HepG2 (cell line): ENCODE results near the gene SLC22A23. TPM values are rescaled to one million over a fixed set of nuclear protein-coding genes. Genes with fewer than 3 reads are reported as not detected.

Experiments used
- DR1 ChIP-seq: sonication (generic); formaldehyde crosslinking; IDR thresholded peaks from 2 replicates; pipeline ENCODE4 v1.8.0; 2021; ENCODE audit warnings: mild to moderate bottlenecking, missing genetic modification reagents, inconsistent platforms
- KDM5A ChIP-seq: fragments of 200-600 bp; sonication (generic); IDR thresholded peaks from 2 replicates; pipeline ENCODE4 v1.7.0; 2018; ENCODE audit warnings: antibody characterized with exemption, mild to moderate bottlenecking, low read length, borderline replicate concordance
- MYC ChIP-seq: sonication (generic); formaldehyde crosslinking; IDR thresholded peaks from 2 replicates; pipeline ENCODE4 v1.9.0; 2021; ENCODE audit warnings: missing genetic modification reagents, borderline replicate concordance
- NCOR1 ChIP-seq: fragments of 200-600 bp; sonication (generic); IDR thresholded peaks from 2 replicates; pipeline ENCODE4 v1.7.0; 2017; ENCODE audit warnings: antibody characterized with exemption, low read length, borderline replicate concordance
- ONECUT2 ChIP-seq: sonication (generic); formaldehyde crosslinking; IDR thresholded peaks from 2 replicates; pipeline ENCODE4 v1.4.0; 2020; ENCODE audit warnings: missing genetic modification reagents
- RAD21 ChIP-seq: fragments of 450-650 bp; formaldehyde crosslinking; IDR thresholded peaks from 2 replicates; pipeline ENCODE4 v1.5.0; 2020; ENCODE audit warnings: mild to moderate bottlenecking
- SOX13 ChIP-seq, 3 experiments: fragments of 450-650 bp in 1 of 3; sonication (generic) in 1 of 3; formaldehyde crosslinking in 1 of 3; IDR thresholded peaks in 2 of 3; conservative IDR thresholded peaks in 1 of 3; 2 replicates each; pipeline versions ENCODE4 v1.5.0 to v1.6.1; 2016 to 2020; ENCODE audit warnings: antibody characterized with exemption in 1 of 3, mild to moderate bottlenecking in 1 of 3, missing compliant biosample characterization in 1 of 3, missing genetic modification reagents in 1 of 3, moderate library complexity in 1 of 3
- ZNF432 ChIP-seq: sonication (generic); formaldehyde crosslinking; IDR thresholded peaks from 2 replicates; pipeline ENCODE4 v1.5.0; 2020; ENCODE audit warnings: missing genetic modification reagents, mild to moderate bottlenecking, borderline replicate concordance
- polyA plus RNA-seq, 8 experiments: library from polyadenylated mRNA; depleted of rRNA in 3 of 8; stranded (reverse) in 7 of 8; unstranded in 1 of 8; fragments of >200 nt; fragmentation: Illumina TruSeq in 4 of 8; extraction: Trizol in 4 of 8; gene quantifications; 2 replicates each; pipeline versions ENCODE4 v1.2.1 to v1.2.3, GENCODE V29; 2011 to 2016; ENCODE audit warnings: low read depth in 4 of 8, missing spikeins in 1 of 8, mixed read lengths in 1 of 8; ENCODE audit not compliant: insufficient read depth in 1 of 8
- total RNA-seq, 5 experiments: library from RNA; depleted of rRNA; stranded (reverse); fragments of >200 nt; fragmentation: Illumina TruSeq; extraction: Trizol; gene quantifications; 2 replicates each; pipeline ENCODE4 v1.2.3, GENCODE V29; 2016; ENCODE audit warnings: low read depth in 1 of 5
- TF ChIP-seq, protein P1 (sequence below): sonication (generic); formaldehyde crosslinking; IDR thresholded peaks from 2 replicates; pipeline ENCODE4 v1.5.1; 2020; ENCODE audit warnings: mild to moderate bottlenecking, missing genetic modification reagents, moderate library complexity
- TF ChIP-seq, protein P2 (sequence below), 2 experiments: fragments of 450-650 bp in 1 of 2; sonication (generic) in 1 of 2; formaldehyde crosslinking; IDR thresholded peaks; 2 replicates each; pipeline versions ENCODE4 v1.5.0 to v1.8.0; 2020 to 2022; ENCODE audit warnings: mild to moderate bottlenecking in 1 of 2, missing genetic modification reagents in 1 of 2
- TF ChIP-seq, protein P3 (sequence below): IDR thresholded peaks from 2 replicates; pipeline ENCODE4 v1.6.1; 2012; ENCODE audit warnings: low read depth, low read length, improper control_type of control experiment
- TF ChIP-seq, protein P4 (sequence below): sonication (generic); formaldehyde crosslinking; IDR thresholded peaks from 2 replicates; pipeline ENCODE4 v1.9.0; 2022; ENCODE audit warnings: missing genetic modification reagents, mild to moderate bottlenecking, borderline replicate concordance
- TF ChIP-seq, protein P5 (sequence below): sonication (generic); formaldehyde crosslinking; IDR thresholded peaks from 2 replicates; pipeline ENCODE4 v1.8.1; 2022; ENCODE audit warnings: mild to moderate bottlenecking, missing genetic modification reagents
- TF ChIP-seq, protein P6 (sequence below): IDR thresholded peaks from 2 replicates; pipeline ENCODE4 v1.6.1; 2016; ENCODE audit warnings: mild to moderate bottlenecking

SLC22A23 gene
- total and polyA plus RNA-seq, 2 of the 13 experiments (the other 11 are each of a cell fraction or from before 2014, with no cell fraction given): 11.8 to 17.5 TPM

DNA sequence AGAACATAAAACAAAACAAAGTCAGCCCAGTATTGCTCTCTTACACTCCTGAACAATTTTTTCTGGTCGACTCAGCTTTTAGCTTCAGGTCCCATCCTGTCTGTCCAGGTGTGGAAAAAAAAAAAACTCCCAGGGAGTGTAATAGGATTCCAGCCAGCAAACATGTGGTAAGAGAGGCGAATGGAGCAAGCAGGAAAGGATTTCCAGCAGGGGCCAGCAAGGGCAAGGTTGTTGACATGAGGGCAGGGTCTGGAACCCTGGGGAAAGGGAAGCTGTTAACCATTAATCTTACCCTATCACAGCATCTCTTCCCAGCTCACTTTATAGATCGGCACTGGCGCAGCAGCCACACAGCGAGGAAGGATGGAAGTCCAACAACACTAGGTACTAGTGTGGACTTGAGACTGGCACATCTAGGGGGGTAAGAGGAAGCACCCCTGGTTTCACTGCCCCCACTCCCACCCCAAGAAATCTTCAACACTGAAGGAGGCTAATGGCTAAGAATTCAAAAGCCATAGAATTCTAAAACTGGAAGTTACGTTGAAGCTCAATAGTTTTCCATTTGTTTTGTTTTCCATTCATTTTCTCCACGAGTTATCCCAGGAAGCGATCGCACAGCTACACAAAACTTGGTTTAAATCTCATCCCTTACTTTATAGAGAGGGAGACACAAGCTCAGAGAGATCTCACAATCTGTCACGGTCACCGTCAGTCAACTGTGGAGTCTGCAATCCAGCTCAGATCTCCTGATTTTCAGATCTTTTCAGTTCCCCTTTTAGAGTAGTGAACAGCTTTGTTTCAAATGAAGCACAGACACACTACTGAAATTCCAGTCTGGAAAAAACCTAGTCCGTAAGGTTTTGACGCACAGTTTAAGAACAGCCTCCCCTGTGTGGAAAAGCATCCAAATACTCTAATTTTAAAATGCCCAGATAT, 53.3 kb downstream of the SLC22A23 start (continued):
- TF ChIP-seq SOX13 (IDR thresholded peaks at IDR 0.05): peak; percentile 89
- peak in 1 of 2 experiments; percentile 95; a peak in 2 of 4 replicates for TF ChIP-seq SOX13 (CRISPR knock-in tag; conservative IDR thresholded peaks at IDR 0.05 in 1 of 2, IDR thresholded peaks at IDR 0.05 in 1 of 2)
- TF ChIP-seq RAD21: peak; percentile 68
- TF ChIP-seq, protein P1, sequence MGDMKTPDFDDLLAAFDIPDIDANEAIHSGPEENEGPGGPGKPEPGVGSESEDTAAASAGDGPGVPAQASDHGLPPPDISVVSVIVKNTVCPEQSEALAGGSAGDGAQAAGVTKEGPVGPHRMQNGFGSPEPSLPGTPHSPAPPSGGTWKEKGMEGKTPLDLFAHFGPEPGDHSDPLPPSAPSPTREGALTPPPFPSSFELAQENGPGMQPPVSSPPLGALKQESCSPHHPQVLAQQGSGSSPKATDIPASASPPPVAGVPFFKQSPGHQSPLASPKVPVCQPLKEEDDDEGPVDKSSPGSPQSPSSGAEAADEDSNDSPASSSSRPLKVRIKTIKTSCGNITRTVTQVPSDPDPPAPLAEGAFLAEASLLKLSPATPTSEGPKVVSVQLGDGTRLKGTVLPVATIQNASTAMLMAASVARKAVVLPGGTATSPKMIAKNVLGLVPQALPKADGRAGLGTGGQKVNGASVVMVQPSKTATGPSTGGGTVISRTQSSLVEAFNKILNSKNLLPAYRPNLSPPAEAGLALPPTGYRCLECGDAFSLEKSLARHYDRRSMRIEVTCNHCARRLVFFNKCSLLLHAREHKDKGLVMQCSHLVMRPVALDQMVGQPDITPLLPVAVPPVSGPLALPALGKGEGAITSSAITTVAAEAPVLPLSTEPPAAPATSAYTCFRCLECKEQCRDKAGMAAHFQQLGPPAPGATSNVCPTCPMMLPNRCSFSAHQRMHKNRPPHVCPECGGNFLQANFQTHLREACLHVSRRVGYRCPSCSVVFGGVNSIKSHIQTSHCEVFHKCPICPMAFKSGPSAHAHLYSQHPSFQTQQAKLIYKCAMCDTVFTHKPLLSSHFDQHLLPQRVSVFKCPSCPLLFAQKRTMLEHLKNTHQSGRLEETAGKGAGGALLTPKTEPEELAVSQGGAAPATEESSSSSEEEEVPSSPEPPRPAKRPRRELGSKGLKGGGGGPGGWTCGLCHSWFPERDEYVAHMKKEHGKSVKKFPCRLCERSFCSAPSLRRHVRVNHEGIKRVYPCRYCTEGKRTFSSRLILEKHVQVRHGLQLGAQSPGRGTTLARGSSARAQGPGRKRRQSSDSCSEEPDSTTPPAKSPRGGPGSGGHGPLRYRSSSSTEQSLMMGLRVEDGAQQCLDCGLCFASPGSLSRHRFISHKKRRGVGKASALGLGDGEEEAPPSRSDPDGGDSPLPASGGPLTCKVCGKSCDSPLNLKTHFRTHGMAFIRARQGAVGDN (CRISPR knock-in tag): peak; percentile 54; the same call in 1 of the 2 replicates
- TF ChIP-seq, protein P2, sequence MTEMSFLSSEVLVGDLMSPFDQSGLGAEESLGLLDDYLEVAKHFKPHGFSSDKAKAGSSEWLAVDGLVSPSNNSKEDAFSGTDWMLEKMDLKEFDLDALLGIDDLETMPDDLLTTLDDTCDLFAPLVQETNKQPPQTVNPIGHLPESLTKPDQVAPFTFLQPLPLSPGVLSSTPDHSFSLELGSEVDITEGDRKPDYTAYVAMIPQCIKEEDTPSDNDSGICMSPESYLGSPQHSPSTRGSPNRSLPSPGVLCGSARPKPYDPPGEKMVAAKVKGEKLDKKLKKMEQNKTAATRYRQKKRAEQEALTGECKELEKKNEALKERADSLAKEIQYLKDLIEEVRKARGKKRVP (CRISPR knock-in tag; IDR thresholded peaks at IDR 0.05): peak in 1 of 2 experiments; percentile 89; a peak in 2 of 4 replicates
- TF ChIP-seq DR1 (CRISPR knock-in tag): peak; percentile 80; the same call in 1 of the 2 replicates
- TF ChIP-seq, protein P3, sequence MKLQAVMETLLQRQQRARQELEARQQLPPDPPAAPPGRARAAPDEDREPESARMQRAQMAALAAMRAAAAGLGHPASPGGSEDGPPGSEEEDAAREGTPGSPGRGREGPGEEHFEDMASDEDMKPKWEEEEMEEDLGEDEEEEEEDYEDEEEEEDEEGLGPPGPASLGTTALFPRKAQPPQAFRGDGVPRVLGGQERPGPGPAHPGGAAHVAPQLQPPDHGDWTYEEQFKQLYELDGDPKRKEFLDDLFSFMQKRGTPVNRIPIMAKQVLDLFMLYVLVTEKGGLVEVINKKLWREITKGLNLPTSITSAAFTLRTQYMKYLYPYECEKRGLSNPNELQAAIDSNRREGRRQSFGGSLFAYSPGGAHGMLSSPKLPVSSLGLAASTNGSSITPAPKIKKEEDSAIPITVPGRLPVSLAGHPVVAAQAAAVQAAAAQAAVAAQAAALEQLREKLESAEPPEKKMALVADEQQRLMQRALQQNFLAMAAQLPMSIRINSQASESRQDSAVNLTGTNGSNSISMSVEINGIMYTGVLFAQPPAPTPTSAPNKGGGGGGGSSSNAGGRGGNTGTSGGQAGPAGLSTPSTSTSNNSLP: peak; percentile 99
- TF ChIP-seq ONECUT2 (CRISPR knock-in tag): peak; percentile 89
- TF ChIP-seq, protein P4, sequence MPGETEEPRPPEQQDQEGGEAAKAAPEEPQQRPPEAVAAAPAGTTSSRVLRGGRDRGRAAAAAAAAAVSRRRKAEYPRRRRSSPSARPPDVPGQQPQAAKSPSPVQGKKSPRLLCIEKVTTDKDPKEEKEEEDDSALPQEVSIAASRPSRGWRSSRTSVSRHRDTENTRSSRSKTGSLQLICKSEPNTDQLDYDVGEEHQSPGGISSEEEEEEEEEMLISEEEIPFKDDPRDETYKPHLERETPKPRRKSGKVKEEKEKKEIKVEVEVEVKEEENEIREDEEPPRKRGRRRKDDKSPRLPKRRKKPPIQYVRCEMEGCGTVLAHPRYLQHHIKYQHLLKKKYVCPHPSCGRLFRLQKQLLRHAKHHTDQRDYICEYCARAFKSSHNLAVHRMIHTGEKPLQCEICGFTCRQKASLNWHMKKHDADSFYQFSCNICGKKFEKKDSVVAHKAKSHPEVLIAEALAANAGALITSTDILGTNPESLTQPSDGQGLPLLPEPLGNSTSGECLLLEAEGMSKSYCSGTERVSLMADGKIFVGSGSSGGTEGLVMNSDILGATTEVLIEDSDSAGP (CRISPR knock-in tag): peak; percentile 65
- 0 out of 2 replicates have a peak, but pooled peaks have one; percentile 25 for TF ChIP-seq KDM5A
- TF ChIP-seq, protein P5, sequence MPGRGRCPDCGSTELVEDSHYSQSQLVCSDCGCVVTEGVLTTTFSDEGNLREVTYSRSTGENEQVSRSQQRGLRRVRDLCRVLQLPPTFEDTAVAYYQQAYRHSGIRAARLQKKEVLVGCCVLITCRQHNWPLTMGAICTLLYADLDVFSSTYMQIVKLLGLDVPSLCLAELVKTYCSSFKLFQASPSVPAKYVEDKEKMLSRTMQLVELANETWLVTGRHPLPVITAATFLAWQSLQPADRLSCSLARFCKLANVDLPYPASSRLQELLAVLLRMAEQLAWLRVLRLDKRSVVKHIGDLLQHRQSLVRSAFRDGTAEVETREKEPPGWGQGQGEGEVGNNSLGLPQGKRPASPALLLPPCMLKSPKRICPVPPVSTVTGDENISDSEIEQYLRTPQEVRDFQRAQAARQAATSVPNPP (CRISPR knock-in tag): peak; percentile 95
- TF ChIP-seq ZNF432 (CRISPR knock-in tag): no peak
- peak; percentile 95; the same call in 1 of the 2 replicates for TF ChIP-seq NCOR1
- peak; percentile 92 for TF ChIP-seq MYC (CRISPR knock-in tag)
- TF ChIP-seq, protein P6, sequence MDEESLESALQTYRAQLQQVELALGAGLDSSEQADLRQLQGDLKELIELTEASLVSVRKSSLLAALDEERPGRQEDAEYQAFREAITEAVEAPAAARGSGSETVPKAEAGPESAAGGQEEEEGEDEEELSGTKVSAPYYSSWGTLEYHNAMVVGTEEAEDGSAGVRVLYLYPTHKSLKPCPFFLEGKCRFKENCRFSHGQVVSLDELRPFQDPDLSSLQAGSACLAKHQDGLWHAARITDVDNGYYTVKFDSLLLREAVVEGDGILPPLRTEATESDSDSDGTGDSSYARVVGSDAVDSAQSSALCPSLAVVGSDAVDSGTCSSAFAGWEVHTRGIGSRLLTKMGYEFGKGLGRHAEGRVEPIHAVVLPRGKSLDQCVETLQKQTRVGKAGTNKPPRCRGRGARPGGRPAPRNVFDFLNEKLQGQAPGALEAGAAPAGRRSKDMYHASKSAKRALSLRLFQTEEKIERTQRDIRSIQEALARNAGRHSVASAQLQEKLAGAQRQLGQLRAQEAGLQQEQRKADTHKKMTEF (CRISPR knock-in tag): peak; percentile 99
